Progenitor cell of endocrine pancreas (in vitro differentiated cells): ENCODE data around the gene PLET1. TPM values are rescaled to one million over a fixed set of nuclear protein-coding genes. Genes with fewer than 3 reads are reported as not detected.

ENCODE experiments used
- DNase-seq: peaks from one replicate; pipeline ENCODE4 v3.0.0; 2021; ENCODE audit warnings: low spot score; ENCODE audit not compliant: unreplicated experiment
- H3K27ac Mint-ChIP-seq: 2 replicates; pipeline ENCODE4 v1.8.0; 2021; ENCODE audit warnings: mild to moderate bottlenecking, moderate library complexity, mixed read lengths
- H3K27me3 Mint-ChIP-seq: 2 replicates; pipeline ENCODE4 v1.8.0; 2021; ENCODE audit warnings: mixed read lengths
- H3K36me3 Mint-ChIP-seq: 2 replicates; pipeline ENCODE4 v1.8.0; 2022; ENCODE audit warnings: mixed read lengths; ENCODE audit not compliant: insufficient read depth
- H3K4me1 Mint-ChIP-seq: 2 replicates; pipeline ENCODE4 v1.8.0; 2021; ENCODE audit warnings: low read depth, mixed read lengths
- H3K4me3 Mint-ChIP-seq: 2 replicates; pipeline ENCODE4 v1.8.0; 2021; ENCODE audit warnings: low read depth, mild to moderate bottlenecking, moderate library complexity, mixed read lengths
- H3K9me3 Mint-ChIP-seq: 2 replicates; pipeline ENCODE4 v1.8.0; 2021; ENCODE audit warnings: low read depth, mixed read lengths
- total RNA-seq: library from RNA; stranded (reverse); gene quantifications from 2 replicates; pipeline ENCODE4 v1.2.1, GENCODE V29; 2021
- TF ChIP-seq, protein P1 (sequence below): fragments of 200-600 bp; sonication (generic); IDR thresholded peaks from one replicate; pipeline ENCODE4 v1.5.0; 2021; ENCODE audit warnings: antibody characterized with exemption, mild to moderate bottlenecking; ENCODE audit not compliant: unreplicated experiment

The PLET1 gene
- total RNA-seq, 1 donor from 2014 or later, result not detected

DNA sequence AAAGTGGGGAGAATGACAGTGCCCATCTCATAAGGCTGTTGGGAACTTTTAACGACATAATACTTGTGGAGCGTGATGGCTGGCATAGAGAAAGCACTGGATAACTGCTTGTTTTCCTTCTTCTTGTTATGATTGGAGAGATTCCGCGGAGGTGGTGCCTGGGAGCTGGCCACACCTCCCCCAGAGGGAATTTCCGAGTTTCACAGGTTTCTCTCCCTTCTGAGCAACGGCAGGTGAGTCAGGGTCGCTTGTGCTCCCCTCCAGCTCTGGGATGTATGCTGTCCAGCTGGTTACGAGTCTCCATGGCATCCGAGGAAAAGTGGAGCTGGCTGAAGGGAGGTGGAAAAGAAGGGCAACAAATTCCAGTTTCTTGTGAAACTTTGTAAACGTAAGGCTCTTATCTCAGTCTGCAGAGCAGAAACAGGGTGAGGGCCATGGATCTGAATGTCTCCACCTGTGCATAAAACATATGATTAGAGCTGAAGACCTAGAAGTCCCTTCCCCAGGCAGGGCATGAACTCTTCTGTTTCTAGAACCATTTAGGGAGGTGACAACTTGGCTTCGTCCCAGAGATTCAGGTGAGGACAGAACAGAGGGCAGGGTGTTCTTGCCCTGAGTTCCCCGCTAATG is 10.0 kb upstream of the PLET1 start:
- Mint-ChIP-seq H3K4me3 (no peak overlapping the region), H3K9me3 (no peaks in the 10 kb centered on the region), H3K27ac (no peak overlapping the region), H3K36me3 (no peaks in the 10 kb centered on the region), H3K4me1 (peaks cover 7% of the 10 kb centered on the region), H3K27me3 (peaks cover 2% of the 10 kb centered on the region)
- no peak for DNase-seq
- TF ChIP-seq, protein P1, sequence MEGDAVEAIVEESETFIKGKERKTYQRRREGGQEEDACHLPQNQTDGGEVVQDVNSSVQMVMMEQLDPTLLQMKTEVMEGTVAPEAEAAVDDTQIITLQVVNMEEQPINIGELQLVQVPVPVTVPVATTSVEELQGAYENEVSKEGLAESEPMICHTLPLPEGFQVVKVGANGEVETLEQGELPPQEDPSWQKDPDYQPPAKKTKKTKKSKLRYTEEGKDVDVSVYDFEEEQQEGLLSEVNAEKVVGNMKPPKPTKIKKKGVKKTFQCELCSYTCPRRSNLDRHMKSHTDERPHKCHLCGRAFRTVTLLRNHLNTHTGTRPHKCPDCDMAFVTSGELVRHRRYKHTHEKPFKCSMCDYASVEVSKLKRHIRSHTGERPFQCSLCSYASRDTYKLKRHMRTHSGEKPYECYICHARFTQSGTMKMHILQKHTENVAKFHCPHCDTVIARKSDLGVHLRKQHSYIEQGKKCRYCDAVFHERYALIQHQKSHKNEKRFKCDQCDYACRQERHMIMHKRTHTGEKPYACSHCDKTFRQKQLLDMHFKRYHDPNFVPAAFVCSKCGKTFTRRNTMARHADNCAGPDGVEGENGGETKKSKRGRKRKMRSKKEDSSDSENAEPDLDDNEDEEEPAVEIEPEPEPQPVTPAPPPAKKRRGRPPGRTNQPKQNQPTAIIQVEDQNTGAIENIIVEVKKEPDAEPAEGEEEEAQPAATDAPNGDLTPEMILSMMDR, result no peak

DNA sequence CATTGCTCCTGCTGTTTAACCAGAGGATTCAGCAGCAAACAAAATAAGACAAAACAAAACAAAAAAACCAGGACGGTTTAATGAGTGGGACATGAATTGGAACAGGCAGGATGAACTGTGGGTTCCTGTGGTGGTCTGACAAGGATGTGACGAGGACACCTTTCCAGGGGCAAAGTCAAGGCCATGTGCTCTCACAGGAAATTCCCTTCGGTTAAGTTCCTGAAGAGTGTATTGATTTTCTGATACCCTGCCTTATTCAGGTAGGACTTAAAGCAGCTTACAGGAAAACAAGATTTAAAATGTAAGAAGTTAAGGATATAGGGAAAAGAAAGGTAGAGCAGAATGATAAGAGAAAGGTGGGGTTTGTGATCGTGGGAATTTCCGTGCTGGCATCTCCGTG is 8.5 kb upstream of the PLET1 start:
- Mint-ChIP-seq H3K27me3 (peaks cover 2% of the 10 kb centered on the region), H3K4me1 (peaks cover 7% of the 10 kb centered on the region), H3K4me3 (no peak overlapping the region), H3K27ac (no peak overlapping the region), H3K36me3 (no peaks in the 10 kb centered on the region), H3K9me3 (no peaks in the 10 kb centered on the region)
- no peak for DNase-seq
- TF ChIP-seq, protein P1, result no peak

DNA sequence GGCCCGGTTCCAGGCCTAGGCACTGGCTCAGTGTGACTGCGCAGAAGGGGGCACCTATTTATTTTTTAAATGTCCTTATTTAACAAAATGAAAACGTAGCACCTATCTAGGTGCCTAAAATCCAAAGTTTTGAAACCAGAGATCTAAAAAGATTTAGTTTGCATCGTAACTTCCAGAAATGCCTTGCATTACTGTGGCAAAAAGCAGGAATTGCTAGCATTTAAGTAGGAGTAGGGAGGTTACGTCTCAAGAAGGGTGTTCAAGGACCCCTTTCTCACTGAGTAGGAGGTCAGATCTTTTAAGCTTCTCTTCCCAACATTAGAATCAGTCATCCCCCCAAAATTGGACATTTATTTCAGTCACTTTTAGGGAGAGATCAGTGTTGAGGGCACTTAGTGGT is 7.7 kb upstream of the PLET1 start:
- DNase-seq, result no peak
- TF ChIP-seq, protein P1, result no peak

GRCh38 chr11:112267188-112267591 is 6.5 kb upstream of the PLET1 start:
- no peak for DNase-seq
- H3K27me3 Mint-ChIP-seq, result peaks cover 2% of the 10 kb centered on the region
- no peaks in the 10 kb centered on the region for H3K9me3 Mint-ChIP-seq
- no peak overlapping the region for H3K4me3 Mint-ChIP-seq
- TF ChIP-seq, protein P1, result no peak
- no peak overlapping the region for H3K27ac Mint-ChIP-seq
- H3K36me3 Mint-ChIP-seq, result no peaks in the 10 kb centered on the region
- H3K4me1 Mint-ChIP-seq, result peaks cover 7% of the 10 kb centered on the region

More for the DNA sequence above, 7.7 kb upstream of the PLET1 start:
- Mint-ChIP-seq H3K36me3 (no peaks in the 10 kb centered on the region), H3K27me3 (peaks cover 2% of the 10 kb centered on the region), H3K27ac (no peak overlapping the region), H3K4me1 (peaks cover 7% of the 10 kb centered on the region), H3K9me3 (no peaks in the 10 kb centered on the region), H3K4me3 (no peak overlapping the region)

- H3K4me3 Mint-ChIP-seq, result no peak overlapping the region
- H3K27ac Mint-ChIP-seq, result no peak overlapping the region
- H3K4me1 Mint-ChIP-seq, result peaks cover 7% of the 10 kb centered on the region
- no peaks in the 10 kb centered on the region for H3K36me3 Mint-ChIP-seq
- TF ChIP-seq, protein P1, result no peak
- DNase-seq, result no peak
- no peaks in the 10 kb centered on the region for H3K9me3 Mint-ChIP-seq
- H3K27me3 Mint-ChIP-seq, result peaks cover 2% of the 10 kb centered on the region
These were observed 5.7 kb upstream of the PLET1 start for GRCh38 chr11:112266410-112266778.
